Astrocyte of the spinal cord (primary cell): ENCODE measurements around the gene CCDC174.

Experiments used
- DNase-seq: peaks from one replicate; pipeline ENCODE4 v3.0.0; 2011; ENCODE audit warnings: low read depth, low spot score
- H3K4me3 ChIP-seq: 2 replicates; pipeline ENCODE4 v1.5.1; 2011; ENCODE audit warnings: low read depth, mild to moderate bottlenecking, low read length, moderate library complexity
- in situ Hi-C: cut with HindIII; loops from 2 replicates; pipeline ENCODE4 v1.10.0; 2017; ENCODE audit warnings: low sequenced_read_pairs
- TF ChIP-seq, protein P1 (sequence below): IDR thresholded peaks from 2 replicates; pipeline ENCODE4 v1.5.1; 2012; ENCODE audit warnings: low read depth, mild to moderate bottlenecking, low read length, inconsistent platforms

CCDC174 gene

DNA sequence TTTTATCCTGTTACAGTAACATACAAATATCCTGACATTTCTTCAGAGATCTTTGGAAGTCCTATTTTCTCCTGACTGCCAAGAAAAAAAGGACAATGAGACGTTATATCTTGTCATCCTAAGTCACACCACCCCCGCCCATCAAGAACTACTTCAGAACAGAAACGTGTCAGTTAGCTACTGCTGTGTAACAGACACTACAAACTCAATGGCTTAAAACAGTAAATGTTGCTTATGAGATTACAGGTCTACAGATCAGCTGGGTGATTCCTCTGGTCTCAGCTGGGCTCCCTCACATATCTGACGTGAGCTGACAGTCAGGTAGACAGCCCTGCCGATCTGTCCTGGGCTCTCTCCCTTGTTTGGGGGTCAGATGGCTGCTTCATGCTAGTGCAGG is 20.5 kb upstream of the CCDC174 start:
- no peak for DNase-seq
- in situ Hi-C loops, result no loop called here
- TF ChIP-seq, protein P1, sequence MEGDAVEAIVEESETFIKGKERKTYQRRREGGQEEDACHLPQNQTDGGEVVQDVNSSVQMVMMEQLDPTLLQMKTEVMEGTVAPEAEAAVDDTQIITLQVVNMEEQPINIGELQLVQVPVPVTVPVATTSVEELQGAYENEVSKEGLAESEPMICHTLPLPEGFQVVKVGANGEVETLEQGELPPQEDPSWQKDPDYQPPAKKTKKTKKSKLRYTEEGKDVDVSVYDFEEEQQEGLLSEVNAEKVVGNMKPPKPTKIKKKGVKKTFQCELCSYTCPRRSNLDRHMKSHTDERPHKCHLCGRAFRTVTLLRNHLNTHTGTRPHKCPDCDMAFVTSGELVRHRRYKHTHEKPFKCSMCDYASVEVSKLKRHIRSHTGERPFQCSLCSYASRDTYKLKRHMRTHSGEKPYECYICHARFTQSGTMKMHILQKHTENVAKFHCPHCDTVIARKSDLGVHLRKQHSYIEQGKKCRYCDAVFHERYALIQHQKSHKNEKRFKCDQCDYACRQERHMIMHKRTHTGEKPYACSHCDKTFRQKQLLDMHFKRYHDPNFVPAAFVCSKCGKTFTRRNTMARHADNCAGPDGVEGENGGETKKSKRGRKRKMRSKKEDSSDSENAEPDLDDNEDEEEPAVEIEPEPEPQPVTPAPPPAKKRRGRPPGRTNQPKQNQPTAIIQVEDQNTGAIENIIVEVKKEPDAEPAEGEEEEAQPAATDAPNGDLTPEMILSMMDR, result no peak
- no peak overlapping the region for H3K4me3 ChIP-seq

DNA sequence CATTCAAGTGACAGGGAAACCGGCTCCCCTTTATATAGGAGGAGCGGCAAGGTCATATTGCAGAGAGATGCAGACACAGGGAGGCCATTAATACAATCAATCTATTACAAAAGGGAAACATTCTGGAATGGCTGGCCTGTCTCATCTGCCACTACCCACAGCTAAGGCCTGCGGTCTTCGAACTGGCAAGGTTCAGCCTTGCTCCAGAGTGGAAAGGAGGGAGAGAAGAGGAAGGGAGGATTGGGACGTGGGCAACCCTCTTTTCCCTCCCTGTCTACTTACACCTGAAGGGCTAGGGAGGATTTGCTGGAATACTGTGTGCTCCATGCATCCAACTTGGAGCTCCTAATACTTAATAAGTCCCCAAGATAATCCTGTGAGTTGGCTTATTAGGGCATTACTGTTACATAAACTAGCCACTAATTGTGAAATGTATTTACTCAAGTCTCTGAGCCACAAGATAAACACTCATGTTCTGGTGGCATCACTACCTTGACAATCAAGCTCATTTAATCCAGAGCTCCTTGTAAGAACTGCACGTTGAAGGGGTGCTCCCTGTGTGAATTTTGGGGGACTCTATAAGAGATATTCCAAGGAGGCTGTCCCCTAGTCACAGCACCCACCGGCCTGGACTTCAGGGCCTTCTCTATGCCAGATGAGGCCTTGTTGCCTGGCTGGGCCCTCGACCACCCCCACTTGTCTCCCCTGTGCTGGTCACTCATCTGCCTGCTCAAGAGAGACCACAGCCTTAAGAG is 19.7 kb upstream of the CCDC174 start:
- TF ChIP-seq, protein P1, result no peak
- in situ Hi-C loops, result no loop called here
- no peak for DNase-seq
- H3K4me3 ChIP-seq, result no peak overlapping the region

DNA sequence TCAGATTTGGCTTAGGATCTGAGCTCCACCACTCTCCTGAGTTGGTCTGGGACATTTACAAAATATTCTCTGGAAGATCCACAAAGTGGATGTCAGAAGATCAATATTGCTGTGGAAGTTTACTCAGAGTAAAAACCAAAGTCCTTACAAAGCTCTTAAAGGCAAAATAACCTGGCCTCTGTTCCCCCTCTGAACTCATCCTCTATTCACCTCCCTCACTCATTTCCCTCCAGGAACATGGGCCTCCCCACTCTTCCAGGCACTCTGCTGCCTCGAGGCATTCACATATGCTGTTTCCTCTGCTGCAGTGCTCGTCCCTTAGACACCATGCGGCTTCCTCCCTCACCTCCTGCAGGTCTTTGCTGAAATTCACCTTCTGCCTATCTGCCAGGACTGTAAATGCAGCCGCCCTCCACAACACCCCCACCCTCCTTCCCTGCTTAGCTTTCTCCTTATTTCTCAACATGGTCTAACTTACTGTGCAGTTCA is 19.1 kb upstream of the CCDC174 start:
- TF ChIP-seq, protein P1, result no peak
- no peak for DNase-seq
- in situ Hi-C loops, result no loop called here

DNA sequence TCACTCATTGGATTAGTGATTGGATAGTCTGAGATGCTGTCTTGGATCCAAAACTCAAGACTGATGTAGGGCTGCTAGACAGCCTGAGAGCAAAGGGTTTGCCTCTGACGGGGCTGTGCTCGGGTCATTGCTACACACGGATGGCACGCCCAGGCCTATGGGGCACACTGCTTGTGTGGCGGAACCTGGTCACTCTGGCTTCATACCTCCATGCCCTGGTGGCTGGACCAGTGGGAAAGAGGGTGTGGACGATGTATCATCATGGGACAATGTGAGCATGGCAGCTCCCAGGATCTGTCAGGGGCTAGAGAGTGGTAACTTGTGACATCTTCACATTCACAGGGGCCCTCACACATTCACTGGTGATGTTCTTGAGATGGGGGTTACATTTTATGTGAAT is 18.1 kb upstream of the CCDC174 start:
- TF ChIP-seq, protein P1, result no peak
- in situ Hi-C loops, result no loop called here
- no peak overlapping the region for H3K4me3 ChIP-seq
- DNase-seq, result no peak

More for the DNA sequence above, 19.1 kb upstream of the CCDC174 start:
- H3K4me3 ChIP-seq, result no peak overlapping the region

DNA sequence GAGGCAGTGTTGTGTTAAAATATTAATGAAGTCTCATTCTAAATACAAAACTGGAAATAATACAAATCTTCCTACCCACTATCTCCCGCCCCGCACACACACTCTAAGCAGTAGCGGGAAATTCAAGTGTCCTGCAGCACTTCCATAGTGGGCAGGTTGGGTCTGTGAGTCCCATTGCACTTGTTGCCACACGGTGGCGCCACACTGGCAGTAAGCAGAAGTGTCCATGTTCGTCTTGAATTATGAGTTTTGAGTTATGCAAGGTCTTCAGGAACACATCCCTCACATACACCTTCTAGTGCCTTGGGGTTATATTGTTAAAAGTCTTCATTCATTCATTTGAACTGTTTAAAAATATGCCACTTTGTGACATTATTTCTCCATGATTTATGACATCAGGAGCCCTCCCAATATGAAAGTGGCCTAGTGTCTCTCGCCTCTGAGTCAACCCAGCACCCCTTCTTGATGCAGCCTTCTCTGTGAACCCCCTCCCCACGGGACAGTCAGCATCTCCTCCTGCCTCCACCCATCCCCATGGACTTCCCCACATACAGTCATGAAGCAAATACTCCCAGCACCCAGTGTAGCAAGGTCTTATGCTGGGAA is 17.6 kb upstream of the CCDC174 start:
- H3K4me3 ChIP-seq, result no peak overlapping the region
- peak; percentile 30 for DNase-seq
- TF ChIP-seq, protein P1, result peak; percentile 78
- in situ Hi-C loops, result no loop called here

DNA sequence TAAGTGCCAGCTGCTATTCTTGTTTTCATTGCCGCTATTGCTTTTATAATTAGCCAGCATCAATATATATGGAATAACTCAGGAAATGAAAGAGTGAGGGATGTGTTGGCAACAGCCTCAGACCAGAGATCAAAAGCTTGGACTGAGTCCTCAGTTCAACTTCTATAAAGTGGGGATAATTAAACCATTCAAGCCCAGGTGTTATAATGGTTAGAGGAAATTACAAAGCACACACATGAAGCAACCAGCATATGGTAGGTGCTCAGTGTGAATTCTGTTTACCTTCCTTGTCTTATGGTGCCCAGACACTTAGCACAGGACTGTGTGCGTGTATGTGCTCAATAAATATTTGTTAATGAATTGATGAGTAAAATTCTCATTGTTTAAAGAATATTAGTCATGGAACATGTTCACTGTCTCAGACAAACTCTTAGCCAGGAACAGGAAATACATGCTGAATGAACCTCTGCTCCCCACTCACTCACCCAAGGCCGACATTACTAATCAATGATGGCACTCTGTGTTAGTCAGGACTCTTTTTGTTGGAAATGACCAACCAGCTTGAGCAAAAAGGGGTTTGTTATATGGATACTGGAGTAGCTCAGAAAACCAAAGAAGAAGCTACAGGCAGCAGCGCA is 16.7 kb upstream of the CCDC174 start:
- H3K4me3 ChIP-seq, result no peak overlapping the region
- in situ Hi-C loops, result no loop called here
- TF ChIP-seq, protein P1, result no peak
- no peak for DNase-seq
